Epidermal melanocyte (primary cell): ENCODE data around the gene PLPPR1.

Experiments used
- DNase-seq: peaks from one replicate; pipeline ENCODE4 v3.0.0; 2011; ENCODE audit warnings: low spot score; ENCODE audit not compliant: insufficient read length

The PLPPR1 gene

GRCh38 chr9:101336091-101336490 lies 307.6 kb downstream of the PLPPR1 start:
- DNase-seq, result no peak

DNA sequence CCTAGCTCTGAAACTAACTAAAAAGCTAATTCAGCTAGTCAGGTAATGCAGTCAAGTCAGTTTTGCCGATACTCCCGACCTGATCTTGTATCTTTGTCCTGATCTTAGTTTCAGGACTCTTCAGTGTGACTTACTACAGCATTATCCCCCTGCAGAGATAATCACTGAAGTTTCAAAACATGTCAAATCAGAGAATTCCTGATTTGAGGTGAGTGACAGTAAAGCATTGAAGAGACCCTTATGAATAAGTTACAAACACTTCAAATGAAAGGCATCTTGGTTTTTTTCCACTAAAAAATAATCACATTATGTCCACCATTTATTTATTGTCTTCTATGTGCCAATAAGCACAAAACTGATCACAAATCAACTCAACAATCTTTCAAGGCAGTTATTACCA lies 308.7 kb downstream of the PLPPR1 start:
- no peak for DNase-seq

DNA sequence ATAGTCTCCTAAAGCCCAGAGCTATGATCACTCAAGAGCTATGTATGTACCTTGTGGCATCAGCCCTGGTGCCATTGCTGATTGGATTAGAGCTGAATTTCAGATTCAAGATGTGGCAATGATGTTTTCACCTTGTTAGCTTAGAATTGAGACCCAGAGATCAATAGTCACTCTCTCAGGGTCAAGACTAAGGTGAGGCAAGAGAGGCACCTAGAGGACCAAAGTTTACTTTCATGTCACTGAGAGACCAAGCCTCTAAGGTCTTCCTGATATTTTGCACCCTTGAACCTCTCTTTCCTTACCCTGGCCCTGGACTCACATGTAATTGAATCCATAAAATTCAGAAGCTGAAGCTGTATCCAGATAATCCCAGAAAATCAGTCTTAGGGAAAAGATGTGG lies 313.4 kb downstream of the PLPPR1 start:
- no peak for DNase-seq

DNA sequence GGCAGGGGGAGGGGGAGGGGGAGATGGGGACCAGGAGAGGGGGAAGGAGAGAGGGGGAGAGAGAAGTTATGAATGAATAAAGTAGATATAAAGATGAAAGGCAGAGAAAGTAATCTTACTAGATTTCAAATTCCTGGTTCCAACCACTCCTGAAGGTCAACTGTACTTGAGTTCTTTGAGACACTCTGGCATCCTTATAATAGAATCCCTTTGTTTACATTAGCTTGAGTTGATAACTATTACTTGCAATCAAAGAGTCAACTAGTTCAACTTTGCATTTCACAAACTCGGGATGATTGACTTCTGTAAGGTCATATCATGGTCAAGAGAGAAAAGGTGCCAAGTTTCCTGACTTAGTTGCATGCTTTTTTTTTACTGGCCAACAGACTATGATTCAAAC lies 314.1 kb downstream of the PLPPR1 start:
- no peak for DNase-seq

DNA sequence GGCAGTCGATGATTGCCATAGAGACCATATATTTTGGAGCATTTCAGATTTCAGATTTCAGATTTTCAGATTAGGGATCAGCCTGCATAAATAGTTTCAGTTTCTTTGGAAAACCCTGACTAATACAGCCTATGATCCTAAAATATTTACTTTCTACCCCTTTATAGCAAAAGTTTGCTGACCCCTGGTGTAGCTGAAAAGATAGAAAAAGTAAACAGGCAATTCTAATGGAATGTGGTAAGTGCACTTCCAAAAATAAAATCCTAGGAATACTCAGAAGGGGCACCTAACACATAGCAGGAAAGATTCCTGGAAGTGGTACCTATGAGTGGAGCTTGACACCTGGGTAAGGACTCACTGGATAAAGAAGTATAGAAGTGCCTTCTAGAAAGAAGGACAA lies 321.8 kb downstream of the PLPPR1 start:
- no peak for DNase-seq

DNA sequence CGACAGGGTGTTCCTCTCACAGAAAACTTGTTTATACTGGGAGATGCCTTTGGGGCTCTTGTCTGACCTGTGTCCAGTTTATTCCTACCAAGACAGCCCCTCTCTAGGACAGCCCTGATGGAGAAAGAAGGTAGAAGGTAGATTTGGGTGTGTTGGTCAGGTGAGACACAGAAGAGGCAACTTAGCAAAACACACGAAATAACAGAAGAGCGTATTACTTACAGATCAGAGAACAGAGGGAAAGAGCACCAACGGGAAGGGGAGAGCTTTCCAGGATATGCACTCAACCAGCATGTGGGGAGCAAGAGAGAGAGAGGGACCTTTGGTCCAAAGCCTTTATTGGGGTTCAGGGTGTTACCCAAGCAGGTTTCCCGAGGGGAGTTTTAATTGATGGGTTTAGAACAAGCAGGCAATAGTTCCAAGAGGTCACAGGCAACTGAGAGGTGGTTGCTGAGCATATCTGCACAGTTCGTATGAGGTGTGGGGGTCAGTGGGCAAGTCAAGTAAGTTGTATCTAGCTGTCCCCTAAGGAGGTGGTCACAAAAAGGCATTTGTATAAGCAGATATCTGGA lies 324.5 kb downstream of the PLPPR1 start:
- no peak for DNase-seq

DNA sequence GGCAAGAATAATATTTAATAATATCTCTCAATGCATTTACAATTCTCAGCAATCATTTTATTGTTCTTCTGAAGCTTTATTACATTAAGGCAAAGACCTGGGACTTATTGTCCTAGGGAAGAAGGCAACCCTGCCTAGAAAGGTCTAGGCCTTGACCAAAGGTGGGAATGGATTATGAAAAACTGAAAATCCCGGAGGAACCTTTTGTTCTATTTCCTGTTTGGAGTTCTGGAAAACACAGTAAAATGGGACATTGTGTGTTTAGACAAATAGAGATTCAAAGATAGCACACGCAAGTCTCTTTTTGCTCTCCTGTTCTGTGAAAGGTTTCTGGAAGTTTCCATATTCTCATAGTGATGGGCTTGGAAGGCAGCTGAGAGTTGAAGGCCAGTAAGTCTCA lies 325.2 kb downstream of the PLPPR1 start:
- DNase-seq, result no peak

GRCh38 chr9:101354143-101354764 lies 325.7 kb downstream of the PLPPR1 start:
- DNase-seq, result no peak

DNA sequence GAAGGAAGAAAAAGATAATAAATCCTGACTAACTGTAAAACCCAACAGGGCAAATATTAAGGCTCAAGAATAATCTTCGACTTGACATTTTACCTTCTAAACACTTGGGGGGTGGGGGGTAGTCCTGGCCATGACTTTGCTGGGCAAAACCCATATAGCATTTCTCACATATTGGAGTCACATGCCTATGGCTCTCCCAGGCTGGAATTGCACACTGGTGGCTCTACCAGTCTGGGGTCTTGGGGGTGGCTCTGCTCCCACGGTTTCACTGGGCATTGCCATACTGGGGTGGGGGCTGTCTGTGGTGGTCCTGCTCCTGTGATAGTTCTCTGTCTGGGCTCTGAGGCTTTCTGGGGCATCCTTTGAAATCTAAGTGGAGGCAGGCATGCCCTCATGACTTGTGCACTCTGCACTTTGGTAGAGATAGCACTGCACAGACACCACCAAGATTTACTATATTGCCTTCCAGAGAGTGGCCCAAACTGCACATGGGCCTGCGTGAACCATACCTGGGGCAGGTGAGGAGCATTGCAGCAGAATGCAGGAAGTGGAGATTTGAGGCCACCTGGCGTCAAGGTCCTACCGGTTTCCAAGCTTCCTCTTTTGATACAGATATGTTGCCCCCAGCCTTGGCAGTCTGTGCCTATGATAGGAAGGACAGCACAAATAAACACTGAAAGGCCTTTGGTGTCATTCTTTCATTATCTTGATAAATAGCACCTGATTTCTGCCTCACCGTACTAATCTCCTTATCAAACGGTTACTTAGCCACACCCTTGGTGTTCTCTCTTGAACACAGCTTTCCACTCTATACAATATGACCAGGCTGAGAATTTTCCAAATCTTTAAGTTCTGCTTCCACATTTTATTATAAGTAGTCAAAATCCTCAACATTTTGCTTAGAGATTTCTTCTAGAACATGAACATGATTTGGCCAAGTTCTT lies 326.5 kb downstream of the PLPPR1 start:
- DNase-seq, result no peak

GRCh38 chr9:101356619-101357018 lies 328.1 kb downstream of the PLPPR1 start:
- no peak for DNase-seq

DNA sequence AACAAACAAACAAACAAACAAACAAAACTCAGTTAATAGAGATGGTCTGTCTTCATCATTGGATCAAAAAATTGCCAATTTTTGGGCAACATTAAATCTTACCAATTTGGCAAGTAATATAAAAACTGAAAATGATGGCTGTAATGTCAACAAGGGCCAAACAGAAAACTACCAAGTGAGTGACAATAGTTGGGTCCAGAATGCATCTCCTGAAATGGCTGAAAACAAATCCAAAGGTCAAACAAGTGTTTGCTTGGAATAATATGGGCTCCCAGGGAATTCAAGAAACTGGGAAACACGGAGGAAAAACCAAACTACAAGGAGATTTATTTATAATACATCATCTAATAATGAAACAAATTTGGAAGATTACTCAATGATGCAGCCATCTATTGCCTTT lies 331.2 kb downstream of the PLPPR1 start:
- no peak for DNase-seq

DNA sequence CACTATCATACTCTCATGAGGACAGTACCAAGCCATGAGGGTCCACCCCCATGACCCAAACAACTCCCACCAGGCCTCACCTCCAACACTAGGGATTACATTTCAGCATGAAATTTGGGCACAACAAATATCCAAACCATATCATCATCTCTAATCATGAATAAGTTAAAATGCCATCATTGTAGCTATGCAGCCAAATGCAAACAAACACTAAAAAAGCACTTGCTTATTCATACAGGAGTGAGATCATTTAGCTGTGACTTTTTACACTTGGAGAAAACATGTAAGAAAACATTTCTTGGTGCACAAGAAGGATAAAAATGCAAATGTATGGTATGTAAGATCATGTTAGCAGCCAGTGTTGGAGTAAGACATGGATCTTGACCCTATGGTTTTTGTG lies 332.1 kb downstream of the PLPPR1 start:
- no peak for DNase-seq

DNA sequence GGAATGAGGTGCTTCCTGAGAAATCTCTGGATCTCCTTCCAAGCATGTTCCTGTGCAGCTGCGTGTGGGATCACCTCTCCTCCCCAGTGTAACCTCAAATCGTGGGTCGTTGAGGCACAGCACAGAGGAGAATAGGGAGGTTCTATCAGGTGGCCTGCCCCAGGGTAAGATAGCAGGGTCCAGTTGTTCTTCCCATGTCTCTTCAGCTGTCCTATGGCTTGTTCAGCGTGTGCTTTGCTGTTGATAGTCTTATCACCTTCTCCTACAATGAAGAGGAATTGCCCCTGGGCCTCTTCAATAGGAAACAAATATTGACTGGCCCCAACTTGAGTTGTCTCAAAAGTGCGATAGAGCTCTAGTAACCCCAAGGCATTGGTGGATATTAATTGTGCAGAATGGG lies 333.9 kb downstream of the PLPPR1 start:
- DNase-seq, result no peak

- no peak for DNase-seq
These were observed 336.7 kb downstream of the PLPPR1 start for GRCh38 chr9:101365181-101365580.

DNA sequence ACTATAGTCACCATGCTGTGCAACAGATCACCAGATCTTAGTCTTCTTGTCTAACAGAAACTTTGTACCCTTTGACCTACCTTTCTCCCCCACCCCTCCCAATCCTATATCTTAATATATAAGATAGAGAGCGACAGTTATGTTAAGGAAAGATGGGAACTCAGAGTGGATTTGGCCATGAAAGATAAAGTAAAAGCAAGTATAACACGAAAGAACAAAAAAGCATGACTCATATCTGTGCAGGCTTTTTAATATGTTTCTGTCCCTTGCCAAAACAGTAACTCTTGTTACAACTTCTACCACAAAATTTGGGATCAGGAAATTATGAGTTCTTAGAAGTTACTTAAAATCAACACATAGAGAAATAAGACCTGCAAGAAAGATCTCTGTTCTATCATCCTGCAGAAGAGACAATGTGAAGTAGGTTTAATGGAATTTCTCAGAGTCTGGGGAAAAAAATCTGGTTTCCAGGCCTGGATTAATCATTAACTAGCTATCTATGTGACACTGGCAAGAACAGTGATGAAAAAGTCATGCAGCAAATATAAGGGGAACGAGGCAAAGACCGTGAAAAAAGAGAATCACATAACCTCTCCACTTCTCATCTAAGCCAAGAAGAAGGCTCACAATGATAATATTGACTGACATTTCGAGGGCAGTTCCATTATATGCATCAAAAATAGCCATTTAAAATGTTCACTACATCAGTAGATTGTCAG lies 337.7 kb downstream of the PLPPR1 start:
- DNase-seq, result no peak

- no peak for DNase-seq
These were observed 338.8 kb downstream of the PLPPR1 start for GRCh38 chr9:101367323-101367722.

DNA sequence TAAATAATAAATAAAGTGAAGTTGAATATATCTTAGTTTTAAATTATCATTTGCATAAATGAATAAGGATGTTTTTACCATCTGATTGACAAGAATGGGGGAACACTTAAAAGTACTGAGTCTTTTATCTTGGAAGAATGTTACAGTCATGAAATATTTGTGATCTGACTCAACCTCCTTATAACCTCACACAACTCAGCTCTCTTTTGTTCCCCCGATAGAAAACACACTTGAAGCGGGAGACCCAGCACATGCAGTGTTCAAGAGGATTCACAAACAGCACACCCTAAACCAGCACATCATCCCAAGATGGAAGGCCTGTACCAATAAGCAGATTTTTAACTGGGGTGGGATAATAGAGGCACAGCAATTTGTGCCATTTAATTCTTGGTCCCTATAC lies 340.8 kb downstream of the PLPPR1 start:
- DNase-seq, result no peak

DNA sequence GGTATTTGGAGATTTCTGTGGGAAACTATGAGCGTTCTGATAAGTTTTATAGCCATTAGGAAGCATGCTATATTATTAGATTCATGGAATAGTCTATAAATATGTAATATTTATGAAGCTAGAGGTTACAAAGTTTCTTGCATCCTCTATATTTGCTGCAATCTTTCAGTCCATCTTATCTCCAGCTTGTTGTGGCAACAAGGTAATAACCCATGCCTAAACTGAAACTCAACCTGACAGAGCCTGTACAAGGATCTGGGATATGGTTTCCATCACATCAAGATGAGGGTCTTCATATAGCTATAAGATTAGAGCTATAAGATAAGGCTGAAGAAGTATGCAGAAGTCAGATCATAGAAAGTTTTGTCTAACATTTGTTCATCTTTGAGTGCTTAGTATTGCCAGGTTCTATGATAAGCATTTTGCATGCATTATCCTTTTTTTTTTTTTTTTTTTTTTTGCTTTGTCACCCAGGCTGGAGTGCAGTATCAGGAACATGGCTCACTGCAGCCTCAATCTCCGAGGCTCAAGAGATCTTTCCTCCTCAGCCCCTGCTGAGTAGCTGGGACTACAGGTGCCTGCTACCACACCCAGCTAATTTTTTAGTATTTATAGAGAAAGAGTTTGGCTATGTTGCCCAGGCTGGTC lies 341.5 kb downstream of the PLPPR1 start:
- no peak for DNase-seq

- no peak for DNase-seq
These were observed 343.3 kb downstream of the PLPPR1 start for GRCh38 chr9:101371813-101372212.

GRCh38 chr9:101372327-101373118 lies 344.0 kb downstream of the PLPPR1 start:
- no peak for DNase-seq
